ENCODE data around the gene CLASP1.
A peak's percentile ranks its signal among the peaks of the same experiment; 100 is the strongest.

Gene CLASP1

DNA sequence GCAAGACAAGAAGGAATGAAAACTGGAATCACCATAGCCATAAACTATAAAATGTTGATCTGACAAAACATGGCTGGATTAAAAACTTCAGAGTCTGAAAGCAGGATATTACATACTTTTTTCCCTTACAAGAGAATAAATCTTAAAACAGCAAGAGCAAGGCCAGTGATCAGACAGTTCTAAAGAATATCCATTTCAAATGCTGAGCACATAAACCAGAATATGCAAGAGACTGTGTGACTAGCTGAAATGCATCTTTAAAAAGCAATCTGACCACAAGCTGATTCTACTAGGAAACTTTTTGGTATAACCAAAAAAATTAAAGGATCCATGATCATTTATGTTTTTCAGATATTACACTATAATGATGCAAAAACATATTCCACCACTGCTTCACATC, 239.3 kb downstream of the CLASP1 start:
- DNase-seq (ENCODE audit: low read depth), result no peak
- TF ChIP-seq, protein P1, sequence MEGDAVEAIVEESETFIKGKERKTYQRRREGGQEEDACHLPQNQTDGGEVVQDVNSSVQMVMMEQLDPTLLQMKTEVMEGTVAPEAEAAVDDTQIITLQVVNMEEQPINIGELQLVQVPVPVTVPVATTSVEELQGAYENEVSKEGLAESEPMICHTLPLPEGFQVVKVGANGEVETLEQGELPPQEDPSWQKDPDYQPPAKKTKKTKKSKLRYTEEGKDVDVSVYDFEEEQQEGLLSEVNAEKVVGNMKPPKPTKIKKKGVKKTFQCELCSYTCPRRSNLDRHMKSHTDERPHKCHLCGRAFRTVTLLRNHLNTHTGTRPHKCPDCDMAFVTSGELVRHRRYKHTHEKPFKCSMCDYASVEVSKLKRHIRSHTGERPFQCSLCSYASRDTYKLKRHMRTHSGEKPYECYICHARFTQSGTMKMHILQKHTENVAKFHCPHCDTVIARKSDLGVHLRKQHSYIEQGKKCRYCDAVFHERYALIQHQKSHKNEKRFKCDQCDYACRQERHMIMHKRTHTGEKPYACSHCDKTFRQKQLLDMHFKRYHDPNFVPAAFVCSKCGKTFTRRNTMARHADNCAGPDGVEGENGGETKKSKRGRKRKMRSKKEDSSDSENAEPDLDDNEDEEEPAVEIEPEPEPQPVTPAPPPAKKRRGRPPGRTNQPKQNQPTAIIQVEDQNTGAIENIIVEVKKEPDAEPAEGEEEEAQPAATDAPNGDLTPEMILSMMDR (conservative IDR thresholded peaks at IDR 0.05; ENCODE audit: low read depth, low read length), result no peak
- H3K4me3 ChIP-seq (ENCODE audit: low read depth, low read length), result no peak overlapping the region

DNA sequence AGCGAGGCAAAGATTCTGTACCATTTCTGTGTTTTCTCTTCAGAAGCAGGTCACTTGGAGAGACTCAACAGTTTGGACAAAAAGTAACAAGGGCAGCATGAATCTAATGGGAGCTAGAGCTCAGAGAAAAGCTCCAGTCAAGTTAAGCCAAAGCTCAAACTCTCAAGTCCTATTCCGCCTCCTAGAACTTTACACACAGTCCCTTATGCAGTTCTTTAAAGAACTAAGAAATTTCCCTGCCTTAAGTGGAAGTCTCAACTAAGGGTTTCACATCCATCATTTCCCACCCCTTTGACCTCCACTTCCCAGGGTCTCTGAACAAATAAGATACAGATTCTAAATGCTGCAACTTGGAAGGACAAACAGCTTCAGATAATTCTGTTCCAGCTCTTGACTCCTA, 239.9 kb downstream of the CLASP1 start:
- TF ChIP-seq, protein P1 (conservative IDR thresholded peaks at IDR 0.05; ENCODE audit: low read depth, low read length), result no peak
- no peak overlapping the region for H3K4me3 ChIP-seq (ENCODE audit: low read depth, low read length)
- peak; percentile 12 for DNase-seq (ENCODE audit: low read depth)

DNA sequence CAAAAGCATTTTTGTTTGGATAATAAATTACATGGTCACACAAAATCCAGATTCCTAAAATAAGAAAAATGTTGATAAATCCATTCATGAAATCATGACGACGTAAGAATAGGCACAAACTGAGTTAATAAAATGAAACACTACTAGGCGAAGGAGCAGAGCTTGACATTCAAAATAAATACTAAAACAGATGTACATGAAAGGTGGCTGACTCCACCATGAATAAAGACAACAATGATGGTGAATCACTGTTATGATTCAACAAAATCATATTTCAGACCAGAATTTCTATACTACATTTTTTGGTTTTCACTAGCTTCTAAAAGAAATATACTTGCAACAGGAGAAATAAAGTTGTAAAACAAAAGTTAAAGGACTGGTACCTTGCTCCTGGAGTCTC, 240.6 kb downstream of the CLASP1 start:
- DNase-seq (ENCODE audit: low read depth), result peak; percentile 59
- H3K4me3 ChIP-seq (ENCODE audit: low read depth, low read length), result no peak overlapping the region

DNA sequence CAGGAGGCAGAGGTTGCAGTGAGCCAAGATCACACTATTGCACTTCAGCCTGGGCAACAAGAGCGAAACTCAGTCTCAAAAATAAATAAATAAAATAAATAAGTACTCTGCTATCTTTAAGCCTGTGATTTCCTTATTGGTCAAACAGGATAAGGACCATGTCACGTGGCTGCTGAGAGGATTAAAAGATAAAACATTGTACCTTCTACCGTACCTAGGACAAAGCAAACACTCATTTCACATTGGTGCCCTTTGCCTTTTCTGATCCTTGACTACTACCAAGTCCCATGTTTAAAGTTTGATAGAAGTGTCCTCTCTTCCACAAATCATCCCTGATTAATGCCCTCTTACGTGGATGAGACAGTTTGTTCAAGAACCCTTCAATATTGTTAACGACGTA, 244.0 kb downstream of the CLASP1 start:
- H3K4me3 ChIP-seq (ENCODE audit: low read depth, low read length), result no peak overlapping the region
- DNase-seq (ENCODE audit: low read depth), result no peak
- TF ChIP-seq, protein P1 (conservative IDR thresholded peaks at IDR 0.05; ENCODE audit: low read depth, low read length), result no peak

More for the DNA sequence above, 240.6 kb downstream of the CLASP1 start:
- TF ChIP-seq, protein P1 (conservative IDR thresholded peaks at IDR 0.05; ENCODE audit: low read depth, low read length), result no peak

DNA sequence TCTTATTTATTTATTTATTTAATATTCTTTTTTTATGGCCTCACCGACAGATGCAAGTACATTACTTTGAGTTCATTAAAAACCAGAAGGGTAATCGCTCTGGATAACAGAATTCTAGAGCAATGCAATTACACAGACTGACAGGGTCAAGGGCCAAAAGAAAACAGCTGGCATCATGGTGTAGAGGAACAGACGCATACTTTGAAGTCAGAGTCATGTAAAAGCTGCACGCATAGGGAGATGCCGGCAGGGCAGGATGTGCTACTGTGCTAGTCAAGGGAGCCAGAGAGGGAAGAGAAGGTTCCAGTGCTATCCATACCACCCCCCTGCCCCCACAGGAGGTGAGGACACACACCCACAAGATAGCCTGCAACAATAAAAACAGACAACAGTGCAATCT, 249.1 kb downstream of the CLASP1 start:
- peak; percentile 69 for DNase-seq (ENCODE audit: low read depth)
- TF ChIP-seq, protein P1 (conservative IDR thresholded peaks at IDR 0.05; ENCODE audit: low read depth, low read length), result no peak

DNA sequence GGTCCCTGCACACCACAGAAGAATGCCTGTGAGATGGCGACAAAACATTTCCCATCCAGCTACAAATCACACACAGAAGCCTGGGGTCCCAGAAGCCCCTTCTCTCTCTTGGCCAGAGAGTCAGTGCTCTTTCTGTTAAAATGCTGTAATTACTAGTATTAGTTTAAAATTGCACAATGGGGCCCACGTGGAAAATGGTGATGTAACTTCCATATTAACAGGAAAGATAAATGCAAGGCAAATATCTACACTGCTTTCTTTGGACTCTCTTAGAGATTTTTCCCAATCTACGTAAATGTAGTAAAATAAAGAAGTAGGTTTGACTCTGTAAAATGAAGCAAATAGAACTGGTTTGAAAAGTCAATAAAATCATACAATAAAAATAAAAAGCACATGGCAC, 250.4 kb downstream of the CLASP1 start:
- peak; percentile 45 for DNase-seq (ENCODE audit: low read depth)
- H3K4me3 ChIP-seq (ENCODE audit: low read depth, low read length), result no peak overlapping the region
- TF ChIP-seq, protein P1 (conservative IDR thresholded peaks at IDR 0.05; ENCODE audit: low read depth, low read length), result no peak

More for the DNA sequence above, 249.1 kb downstream of the CLASP1 start:
- H3K4me3 ChIP-seq (ENCODE audit: low read depth, low read length), result no peak overlapping the region

DNA sequence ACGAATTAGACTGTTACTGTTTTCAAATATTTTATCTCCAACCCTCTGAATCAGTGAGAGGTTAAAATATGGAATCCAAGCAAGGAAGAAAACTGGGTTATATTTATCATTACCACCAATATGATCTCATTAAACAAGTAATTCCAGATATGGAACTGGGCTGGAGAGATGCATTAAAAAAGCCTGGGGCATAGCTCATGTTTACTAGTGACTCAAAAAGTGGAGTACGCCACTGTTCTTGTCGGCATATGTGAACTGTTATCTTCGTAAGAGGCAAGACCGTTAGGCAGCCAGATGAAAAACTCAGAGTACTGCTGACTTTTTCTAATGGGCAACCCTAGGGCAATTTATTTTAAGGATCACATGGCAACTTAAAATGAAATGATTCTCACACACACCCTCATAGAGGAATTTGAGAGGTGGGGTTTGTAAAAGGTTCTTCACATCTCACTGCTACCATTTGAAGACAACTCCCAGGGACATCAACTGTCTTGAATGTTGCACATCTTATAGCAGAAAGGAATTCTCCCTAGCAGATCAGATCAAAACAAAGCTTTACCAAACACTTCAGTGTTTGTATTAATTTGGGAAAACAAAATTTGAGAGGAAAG, 259.1 kb downstream of the CLASP1 start:
- no peak overlapping the region for H3K4me3 ChIP-seq (ENCODE audit: low read depth, low read length)
- TF ChIP-seq, protein P1 (conservative IDR thresholded peaks at IDR 0.05; ENCODE audit: low read depth, low read length), result no peak
- DNase-seq (ENCODE audit: low read depth), result no peak

All from choroid plexus epithelial cell (primary cell).